A549 (cell line): ENCODE results near the gene HS6ST2. TPM values are rescaled to one million over a fixed set of nuclear protein-coding genes. Genes with fewer than 3 reads are reported as not detected.

ENCODE experiments used
- ATAC-seq, 2 experiments: fragments of 200-7000 bp in 1 of 2; fragments of >200 bp in 1 of 2; cut with Nextera tagmentation in 1 of 2; cut with Tn5 transposase in 1 of 2; 3 replicates each; pipeline versions ENCODE4 v1.8.0 to v1.9.1; 2018 to 2020; ENCODE audit warnings: mild to moderate bottlenecking in 1 of 2, moderate library complexity in 1 of 2
- CTCF ChIA-PET: fragments of 300-600 bp; sonication (Branson Sonifier 250); formaldehyde crosslinking; extraction: SDS; loops from one replicate; lab custom pipeline; 2021; ENCODE audit warnings: antibody characterized with exemption, inconsistent platforms; lab: Yijun Ruan, JAX
- POLR2A ChIA-PET: fragments of 350-600 bp; formaldehyde crosslinking; extraction: SDS; loops from one replicate; lab custom pipeline; 2021; ENCODE audit warnings: antibody characterized with exemption, inconsistent platforms; lab: Yijun Ruan, JAX
- DNase-seq, 2 experiments: peaks; one replicate each; pipeline versions ENCODE4 v3.0.0 to v3.0.0-alpha.2; 2011 to 2016; ENCODE audit warnings: low read depth in 1 of 2, low spot score in 1 of 2
- FAIRE-seq: peaks from 2 replicates; lab custom pipeline; 2011; peaks lifted over from hg19 to GRCh38; lab: Jason Lieb, UNC
- H3K27ac ChIP-seq, 2 experiments: fragments of >200 bp; sonication (Bioruptor Twin); formaldehyde crosslinking; 3 replicates each; pipeline ENCODE4 v1.5.1; 2016 to 2017
- H3K4me1 ChIP-seq: fragments of >200 bp; sonication (Bioruptor Twin); formaldehyde crosslinking; 3 replicates; pipeline ENCODE4 v1.6.1; 2016
- H3K4me2 ChIP-seq: fragments of >200 bp; sonication (Bioruptor Twin); formaldehyde crosslinking; 3 replicates; pipeline ENCODE4 v1.6.1; 2016
- H3K4me3 ChIP-seq: fragments of >200 bp; sonication (Bioruptor Twin); formaldehyde crosslinking; 3 replicates; pipeline ENCODE4 v1.5.1; 2016
- H3K9me3 ChIP-seq: fragments of >200 bp; sonication (Bioruptor Twin); formaldehyde crosslinking; 3 replicates; pipeline ENCODE4 v1.6.1; 2016
- CHD2 ChIP-seq: fragments of 150-350 bp; IDR thresholded peaks from 2 replicates; pipeline ENCODE4 v1.6.1; 2014; ENCODE audit warnings: low read length; ENCODE audit not compliant: partially characterized antibody
- CHD4 ChIP-seq: fragments of 200-600 bp; sonication (generic); IDR thresholded peaks from 2 replicates; pipeline ENCODE4 v1.6.1; 2016; ENCODE audit warnings: antibody characterized with exemption, mild to moderate bottlenecking, borderline replicate concordance
- EHF ChIP-seq: fragments of 250-450 bp; sonication (Bioruptor Pico); IDR thresholded peaks from 2 replicates; pipeline ENCODE4 v1.5.0; 2020; ENCODE audit warnings: mild to moderate bottlenecking
- ELK1 ChIP-seq: fragments of 150-350 bp; IDR thresholded peaks from 2 replicates; pipeline ENCODE4 v1.6.1; 2014; ENCODE audit warnings: low read depth, mild to moderate bottlenecking, low read length
- EP300 ChIP-seq, 2 experiments: fragments of >200 bp; sonication (Bioruptor Twin); formaldehyde crosslinking; IDR thresholded peaks; 2 replicates in 1 of 2; 3 replicates in 1 of 2; pipeline ENCODE4 v1.6.1; 2016 to 2017
- FOSB ChIP-seq: fragments of 250-450 bp; sonication (Bioruptor Pico); IDR thresholded peaks from 2 replicates; pipeline ENCODE4 v1.5.0; 2020; ENCODE audit warnings: mild to moderate bottlenecking, moderate library complexity
- FOSL2 ChIP-seq, 2 experiments: fragments of 450-650 bp in 1 of 2; fragments of >200 bp in 1 of 2; sonication (Bioruptor Twin) in 1 of 2; formaldehyde crosslinking; IDR thresholded peaks; 2 replicates each; pipeline versions ENCODE4 v1.5.0 to v1.6.1; 2016 to 2020; ENCODE audit warnings: mild to moderate bottlenecking in 1 of 2, moderate library complexity in 1 of 2
- GATA3 ChIP-seq: IDR thresholded peaks from 2 replicates; pipeline ENCODE4 v1.6.1; 2012; ENCODE audit warnings: borderline replicate concordance
- HDAC2 ChIP-seq: fragments of 200-600 bp; sonication (generic); IDR thresholded peaks from 2 replicates; pipeline ENCODE4 v1.6.1; 2016
- HES2 ChIP-seq: fragments of >200 bp; sonication (Bioruptor Twin); formaldehyde crosslinking; IDR thresholded peaks from 2 replicates; pipeline ENCODE4 v1.6.1; 2016
- HEYL ChIP-seq: fragments of 250-450 bp; sonication (Bioruptor Pico); IDR thresholded peaks from 2 replicates; pipeline ENCODE4 v1.8.0; 2021; ENCODE audit warnings: mild to moderate bottlenecking, moderate library complexity
- HMGXB4 ChIP-seq: fragments of 250-450 bp; sonication (Bioruptor Pico); IDR thresholded peaks from 2 replicates; pipeline ENCODE4 v1.5.0; 2021; ENCODE audit warnings: mild to moderate bottlenecking, moderate library complexity, borderline replicate concordance
- HOXB5 ChIP-seq: fragments of 250-450 bp; sonication (Bioruptor Pico); IDR thresholded peaks from 2 replicates; pipeline ENCODE4 v1.5.0; 2020; ENCODE audit warnings: mild to moderate bottlenecking, moderate library complexity
- KDM5A ChIP-seq: fragments of 200-600 bp; sonication (generic); IDR thresholded peaks from 2 replicates; pipeline ENCODE4 v1.6.1; 2016; ENCODE audit warnings: antibody characterized with exemption, mild to moderate bottlenecking
- MYC ChIP-seq: IDR thresholded peaks from 2 replicates; pipeline ENCODE4 v1.6.1; 2012; ENCODE audit warnings: mild to moderate bottlenecking, inconsistent platforms, low read length, improper control_type of control experiment, borderline replicate concordance
- NFE2L2 ChIP-seq: fragments of 150-350 bp; conservative IDR thresholded peaks from 2 replicates; pipeline ENCODE4 v1.6.1; 2014; ENCODE audit warnings: low read length
- PHF8 ChIP-seq: fragments of 200-600 bp; sonication (generic); IDR thresholded peaks from 2 replicates; pipeline ENCODE4 v1.6.1; 2016; ENCODE audit warnings: low read depth, mild to moderate bottlenecking, antibody characterized with exemption, moderate library complexity, borderline replicate concordance
- RAD21 ChIP-seq, 2 experiments: fragments of >200 bp in 1 of 2; sonication (Bioruptor Twin) in 1 of 2; formaldehyde crosslinking in 1 of 2; IDR thresholded peaks in 1 of 2; conservative IDR thresholded peaks in 1 of 2; 2 replicates in 1 of 2; 3 replicates in 1 of 2; pipeline ENCODE4 v1.6.1; 2012 to 2018; ENCODE audit warnings: inconsistent platforms in 1 of 2
- RARB ChIP-seq: fragments of 250-450 bp; sonication (Bioruptor Pico); IDR thresholded peaks from 2 replicates; pipeline ENCODE4 v1.8.0; 2021; ENCODE audit warnings: mild to moderate bottlenecking, moderate library complexity
- RCOR1 ChIP-seq: fragments of 150-350 bp; IDR thresholded peaks from 2 replicates; pipeline ENCODE4 v1.6.1; 2014; ENCODE audit warnings: antibody characterized with exemption, low read length, low read depth
- RNF2 ChIP-seq: fragments of 200-600 bp; sonication (generic); IDR thresholded peaks from 2 replicates; pipeline ENCODE4 v1.6.1; 2016; ENCODE audit warnings: low read depth, mild to moderate bottlenecking, antibody characterized with exemption, moderate library complexity, borderline replicate concordance
- SMC3 ChIP-seq: fragments of >200 bp; sonication (Bioruptor Twin); formaldehyde crosslinking; IDR thresholded peaks from 3 replicates; pipeline ENCODE4 v1.6.1; 2018; ENCODE audit warnings: inconsistent platforms
- ZNF302 ChIP-seq: fragments of 250-450 bp; sonication (Bioruptor Pico); IDR thresholded peaks from 2 replicates; pipeline ENCODE4 v1.9.0; 2021; ENCODE audit warnings: inconsistent platforms, mild to moderate bottlenecking, moderate library complexity
- WGBS: methylation state at CpG from one replicate; pipeline ENCODE4 v1.1.6; 2017; ENCODE audit errors: missing lambda C conversion rate; 5-methylcytosine and 5-hydroxymethylcytosine counted together
- polyA plus RNA-seq, 4 experiments: library from polyadenylated mRNA; depleted of rRNA in 3 of 4; stranded (reverse); fragments of >200 nt; fragmentation: RNase III in 1 of 4; extraction: RNeasy Plus Mini Kit Qiagen cat#74134 plus additional on column Dnase treatment in 1 of 4; gene quantifications; 2 replicates in 3 of 4; 3 replicates in 1 of 4; pipeline ENCODE4 v1.2.3, GENCODE V29; 2011 to 2017
- TF ChIP-seq, protein P1 (sequence below): IDR thresholded peaks from 2 replicates; pipeline ENCODE4 v1.6.1; 2012
- TF ChIP-seq, protein P2 (sequence below): fragments of >200 bp; sonication (Bioruptor Twin); formaldehyde crosslinking; IDR thresholded peaks from 3 replicates; pipeline ENCODE4 v1.5.1; 2016
- TF ChIP-seq, protein P3 (sequence below): fragments of 250-450 bp; sonication (Bioruptor Pico); IDR thresholded peaks from 2 replicates; pipeline ENCODE4 v1.5.0; 2020; ENCODE audit warnings: low read depth, mild to moderate bottlenecking, moderate library complexity

HS6ST2 gene
- polyA plus RNA-seq, 2 of the 4 experiments (the other 2 are of a cell fraction) = 0.01 to 0.04 TPM

- CTCF ChIA-PET = interaction anchor here (1.7 kb wide), 1 partner anchor 299 kb away, joined by 6 read pairs; no protein-coding TSS in a partner anchor
- POLR2A ChIA-PET = no interaction called here
- no peak overlapping the region for H3K27ac ChIP-seq
- DNase-seq (no peak), FAIRE-seq (peak; percentile 83), ATAC-seq (no peak)
- no peaks in the 10 kb centered on the region for H3K4me1 ChIP-seq
- no peak overlapping the region for H3K4me2 ChIP-seq
- no peak overlapping the region for H3K4me3 ChIP-seq
- H3K9me3 ChIP-seq = no peaks in the 10 kb centered on the region
- TF ChIP-seq EHF (CRISPR knock-in tag) = no peak
- no peak for TF ChIP-seq RCOR1
- no peak for TF ChIP-seq HEYL
- TF ChIP-seq CHD2 = no peak
- no peak for TF ChIP-seq FOSL2 (IDR thresholded peaks at IDR 0.05)
- TF ChIP-seq FOSL2 (CRISPR knock-in tag; IDR thresholded peaks at IDR 0.05) = no peak
- TF ChIP-seq HOXB5 = no peak
- TF ChIP-seq HES2 = no peak
- no peak for TF ChIP-seq PHF8
- TF ChIP-seq RAD21 (conservative IDR thresholded peaks at IDR 0.05 in 1 of 2, IDR thresholded peaks at IDR 0.05 in 1 of 2) = no peak
- no peak for TF ChIP-seq FOSB (CRISPR knock-in tag)
- TF ChIP-seq HDAC2 = no peak
- no peak for TF ChIP-seq ELK1
- no peak for TF ChIP-seq NFE2L2
- 17% methylated on average over 3 of the region's 3 CpGs for WGBS
These were observed 366.6 kb downstream of the HS6ST2 start for GRCh38 chrX:132591719-132592275.

GRCh38 chrX:132590350-132591026 lies 367.9 kb downstream of the HS6ST2 start:
- Histone ChIP-seq H3K9me3 (no peaks in the 10 kb centered on the region), H3K4me2 (no peak overlapping the region), H3K27ac (no peak overlapping the region)
- no peak for DNase-seq
- POLR2A ChIA-PET = no interaction called here
- no peak for ATAC-seq
- TF ChIP-seq FOSB (CRISPR knock-in tag) (no peak), KDM5A (no peak), EHF (CRISPR knock-in tag) (no peak), RARB (CRISPR knock-in tag) (no peak), EP300 (IDR thresholded peaks at IDR 0.05) (no peak), HES2 (no peak), RNF2 (no peak), HEYL (no peak), MYC (no peak), SMC3 (no peak), GATA3 (no peak), ZNF302 (CRISPR knock-in tag) (no peak)
- TF ChIP-seq, protein P1, sequence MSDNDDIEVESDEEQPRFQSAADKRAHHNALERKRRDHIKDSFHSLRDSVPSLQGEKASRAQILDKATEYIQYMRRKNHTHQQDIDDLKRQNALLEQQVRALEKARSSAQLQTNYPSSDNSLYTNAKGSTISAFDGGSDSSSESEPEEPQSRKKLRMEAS = no peak
- TF ChIP-seq, all 56 proteins: peak for 0
- no peak overlapping the region for H3K4me3 ChIP-seq
- 0% methylated on average over 2 of the region's 2 CpGs for WGBS
- CTCF ChIA-PET = no interaction called here
- no peak for FAIRE-seq
- H3K4me1 ChIP-seq = no peaks in the 10 kb centered on the region

DNA sequence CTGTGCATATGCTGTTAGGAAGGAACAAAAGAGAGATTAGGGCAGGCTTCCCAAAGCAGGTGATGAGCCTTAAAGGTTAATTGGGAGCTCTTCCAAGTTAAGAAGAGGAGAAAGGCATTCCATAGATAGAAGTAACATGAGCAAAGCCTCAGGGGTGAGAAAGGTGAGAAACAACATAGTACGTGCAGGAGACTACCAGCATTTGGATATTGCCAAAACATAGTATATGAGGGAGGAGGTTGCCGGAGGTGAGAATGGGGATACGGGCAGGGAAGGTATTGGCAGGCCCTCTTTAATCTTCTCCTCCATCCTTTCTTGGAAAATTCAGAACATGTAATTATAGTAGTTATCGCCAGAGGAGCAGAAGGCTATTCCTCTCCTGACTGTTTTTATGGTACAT lies 373.5 kb downstream of the HS6ST2 start:
- DNase-seq = no peak
- no peak overlapping the region for H3K4me2 ChIP-seq
- H3K4me1 ChIP-seq = no peaks in the 10 kb centered on the region
- ChIA-PET POLR2A (no interaction called here), CTCF (no interaction called here)
- no peak overlapping the region for H3K27ac ChIP-seq
- no peaks in the 10 kb centered on the region for H3K9me3 ChIP-seq
- no peak for FAIRE-seq
- no peak overlapping the region for H3K4me3 ChIP-seq
- 34% methylated on average over 4 of the region's 4 CpGs for WGBS
- ATAC-seq = no peak
- TF ChIP-seq, protein P2, sequence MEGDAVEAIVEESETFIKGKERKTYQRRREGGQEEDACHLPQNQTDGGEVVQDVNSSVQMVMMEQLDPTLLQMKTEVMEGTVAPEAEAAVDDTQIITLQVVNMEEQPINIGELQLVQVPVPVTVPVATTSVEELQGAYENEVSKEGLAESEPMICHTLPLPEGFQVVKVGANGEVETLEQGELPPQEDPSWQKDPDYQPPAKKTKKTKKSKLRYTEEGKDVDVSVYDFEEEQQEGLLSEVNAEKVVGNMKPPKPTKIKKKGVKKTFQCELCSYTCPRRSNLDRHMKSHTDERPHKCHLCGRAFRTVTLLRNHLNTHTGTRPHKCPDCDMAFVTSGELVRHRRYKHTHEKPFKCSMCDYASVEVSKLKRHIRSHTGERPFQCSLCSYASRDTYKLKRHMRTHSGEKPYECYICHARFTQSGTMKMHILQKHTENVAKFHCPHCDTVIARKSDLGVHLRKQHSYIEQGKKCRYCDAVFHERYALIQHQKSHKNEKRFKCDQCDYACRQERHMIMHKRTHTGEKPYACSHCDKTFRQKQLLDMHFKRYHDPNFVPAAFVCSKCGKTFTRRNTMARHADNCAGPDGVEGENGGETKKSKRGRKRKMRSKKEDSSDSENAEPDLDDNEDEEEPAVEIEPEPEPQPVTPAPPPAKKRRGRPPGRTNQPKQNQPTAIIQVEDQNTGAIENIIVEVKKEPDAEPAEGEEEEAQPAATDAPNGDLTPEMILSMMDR = no peak
- TF ChIP-seq HES2 = no peak
- TF ChIP-seq CHD4 = no peak
- TF ChIP-seq HMGXB4 (CRISPR knock-in tag) = no peak
- TF ChIP-seq PHF8 = no peak
- TF ChIP-seq NFE2L2 = no peak
- TF ChIP-seq, protein P3, sequence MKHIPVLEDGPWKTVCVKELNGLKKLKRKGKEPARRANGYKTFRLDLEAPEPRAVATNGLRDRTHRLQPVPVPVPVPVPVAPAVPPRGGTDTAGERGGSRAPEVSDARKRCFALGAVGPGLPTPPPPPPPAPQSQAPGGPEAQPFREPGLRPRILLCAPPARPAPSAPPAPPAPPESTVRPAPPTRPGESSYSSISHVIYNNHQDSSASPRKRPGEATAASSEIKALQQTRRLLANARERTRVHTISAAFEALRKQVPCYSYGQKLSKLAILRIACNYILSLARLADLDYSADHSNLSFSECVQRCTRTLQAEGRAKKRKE = no peak
- TF ChIP-seq RAD21 (conservative IDR thresholded peaks at IDR 0.05 in 1 of 2, IDR thresholded peaks at IDR 0.05 in 1 of 2) = no peak
